KMS-11 (cell line): ENCODE results near the gene CCDC124.

ENCODE experiments used
- H2AFZ ChIP-seq: fragments of 200-600 bp; sonication (generic); 2 replicates; pipeline ENCODE4 v1.6.1; 2016; ENCODE audit warnings: antibody characterized with exemption, mixed run types, low read depth
- H3K27ac ChIP-seq: fragments of 200-600 bp; sonication (generic); 2 replicates; pipeline ENCODE4 v1.6.1; 2016; ENCODE audit warnings: mild to moderate bottlenecking, mixed run types
- H3K27me3 ChIP-seq: fragments of 200-600 bp; sonication (generic); 2 replicates; pipeline ENCODE4 v1.6.1; 2017; ENCODE audit warnings: mild to moderate bottlenecking, low read depth, mixed run types, moderate library complexity; ENCODE audit not compliant: insufficient read depth
- H3K36me3 ChIP-seq: fragments of 200-600 bp; sonication (generic); 2 replicates; pipeline ENCODE4 v1.6.1; 2017; ENCODE audit warnings: mild to moderate bottlenecking, mixed run types; ENCODE audit not compliant: insufficient read depth
- H3K4me1 ChIP-seq: fragments of 200-600 bp; sonication (generic); 2 replicates; pipeline ENCODE4 v1.6.1; 2016; ENCODE audit warnings: mild to moderate bottlenecking, low read depth, mixed run types; ENCODE audit not compliant: poor library complexity, severe bottlenecking
- H3K4me2 ChIP-seq: fragments of 200-600 bp; sonication (generic); 2 replicates; pipeline ENCODE4 v1.7.0; 2016; ENCODE audit warnings: mild to moderate bottlenecking, mixed run types
- H3K4me3 ChIP-seq: fragments of 200-600 bp; sonication (generic); IDR thresholded peaks from 2 replicates; pipeline ENCODE4 v1.6.1; 2017; ENCODE audit warnings: low read depth, low read length, mixed read lengths; ENCODE audit not compliant: insufficient read depth
- H3K79me2 ChIP-seq: fragments of 200-600 bp; sonication (generic); 2 replicates; pipeline ENCODE4 v1.6.1; 2016; ENCODE audit warnings: low read depth, mixed run types; ENCODE audit not compliant: insufficient read depth
- H3K9ac ChIP-seq: fragments of 200-600 bp; sonication (generic); 2 replicates; pipeline ENCODE4 v1.6.1; 2016; ENCODE audit warnings: mild to moderate bottlenecking, mixed run types
- H4K20me1 ChIP-seq: fragments of 200-600 bp; sonication (generic); 2 replicates; pipeline ENCODE4 v1.6.1; 2016; ENCODE audit warnings: mild to moderate bottlenecking, mixed run types; ENCODE audit not compliant: insufficient read depth
- CTCF ChIP-seq: fragments of 200-600 bp; sonication (generic); conservative IDR thresholded peaks from 2 replicates; pipeline ENCODE4 v1.6.1; 2017; ENCODE audit warnings: low read depth, mild to moderate bottlenecking, antibody characterized with exemption, low read length, moderate library complexity, mixed read lengths

The CCDC124 gene

DNA sequence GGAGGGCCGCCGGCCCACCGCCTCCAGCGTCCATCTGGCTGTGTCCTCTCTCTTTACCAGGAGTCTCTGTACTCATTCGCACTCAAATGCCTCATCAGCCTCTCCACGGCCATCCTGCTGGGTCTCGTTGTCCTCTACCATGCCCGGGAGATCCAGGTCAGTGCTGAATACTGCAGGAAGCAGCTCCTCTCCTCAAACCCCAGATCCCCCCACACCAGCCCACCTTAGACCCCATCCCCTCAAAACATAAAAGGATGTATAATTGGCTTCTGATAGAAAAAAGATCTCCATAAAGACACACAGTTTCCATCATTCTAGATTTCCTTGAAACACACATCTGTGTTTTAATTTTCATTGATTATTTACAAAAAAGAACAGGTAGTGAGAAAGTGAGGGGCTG, 42.2 kb downstream of the CCDC124 start:
- H3K4me1 ChIP-seq, result no peaks in the 10 kb centered on the region
- H2AFZ ChIP-seq, result no peak overlapping the region
- peaks cover 64% of the 10 kb centered on the region for H3K27me3 ChIP-seq
- TF ChIP-seq CTCF, result no peak
- no peaks in the 10 kb centered on the region for H3K36me3 ChIP-seq
- no peak overlapping the region for H3K9ac ChIP-seq
- no peak overlapping the region for H3K4me3 ChIP-seq
- no peaks in the 10 kb centered on the region for H4K20me1 ChIP-seq
- H3K79me2 ChIP-seq, result no peaks in the 10 kb centered on the region
- H3K27ac ChIP-seq, result no peak overlapping the region
- H3K4me2 ChIP-seq, result no peak overlapping the region

DNA sequence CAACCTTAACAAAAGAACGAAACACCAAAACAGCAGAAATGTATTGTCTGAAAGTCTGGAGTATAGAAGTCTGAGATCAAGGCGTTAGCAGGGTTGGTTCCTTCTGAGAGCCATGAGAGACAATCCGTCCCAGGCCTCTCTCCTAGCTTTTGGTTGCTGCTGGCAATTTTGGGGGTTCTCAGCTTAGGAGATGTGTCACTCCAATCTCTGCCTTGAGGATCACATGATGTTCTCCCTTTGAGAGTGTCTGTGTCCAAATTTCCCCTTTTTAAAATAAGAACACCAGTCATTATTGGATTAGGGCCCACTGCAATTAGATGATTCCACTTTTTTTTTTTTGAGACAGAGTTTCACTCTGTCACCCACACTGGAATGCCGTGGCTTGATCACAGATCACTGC, 44.2 kb downstream of the CCDC124 start:
- Histone ChIP-seq H3K36me3 (no peaks in the 10 kb centered on the region), H3K4me3 (no peak overlapping the region), H3K4me1 (no peaks in the 10 kb centered on the region), H3K9ac (no peak overlapping the region), H3K79me2 (no peaks in the 10 kb centered on the region), H4K20me1 (no peaks in the 10 kb centered on the region), H3K4me2 (no peak overlapping the region), H2AFZ (no peak overlapping the region), H3K27me3 (peaks cover 80% of the 10 kb centered on the region), H3K27ac (no peak overlapping the region)
- no peak for TF ChIP-seq CTCF

GRCh38 chr19:17977488-17977887, 44.7 kb downstream of the CCDC124 start:
- no peak overlapping the region for H3K4me3 ChIP-seq
- no peaks in the 10 kb centered on the region for H3K4me1 ChIP-seq
- no peak overlapping the region for H2AFZ ChIP-seq
- no peaks in the 10 kb centered on the region for H3K79me2 ChIP-seq
- H3K27me3 ChIP-seq, result peaks cover 80% of the 10 kb centered on the region
- H3K36me3 ChIP-seq, result no peaks in the 10 kb centered on the region
- H3K9ac ChIP-seq, result no peak overlapping the region
- TF ChIP-seq CTCF, result no peak
- no peak overlapping the region for H3K27ac ChIP-seq
- H4K20me1 ChIP-seq, result no peaks in the 10 kb centered on the region
- H3K4me2 ChIP-seq, result no peak overlapping the region

- Histone ChIP-seq H2AFZ (no peak overlapping the region), H4K20me1 (no peaks in the 10 kb centered on the region), H3K9ac (no peak overlapping the region), H3K4me3 (no peak overlapping the region), H3K36me3 (no peaks in the 10 kb centered on the region), H3K4me2 (no peak overlapping the region), H3K79me2 (no peaks in the 10 kb centered on the region), H3K27me3 (peaks cover 75% of the 10 kb centered on the region), H3K27ac (no peak overlapping the region), H3K4me1 (no peaks in the 10 kb centered on the region)
- TF ChIP-seq CTCF, result no peak
These were observed 48.8 kb downstream of the CCDC124 start for GRCh38 chr19:17981611-17982010.
